NCI-H2107 (cell line): Measurements from ENCODE around the gene CRYGN.

Experiments
- DNase-seq: peaks from one replicate; lab custom pipeline; 2025; lab: John Stamatoyannopoulos, UW

Gene CRYGN

DNA sequence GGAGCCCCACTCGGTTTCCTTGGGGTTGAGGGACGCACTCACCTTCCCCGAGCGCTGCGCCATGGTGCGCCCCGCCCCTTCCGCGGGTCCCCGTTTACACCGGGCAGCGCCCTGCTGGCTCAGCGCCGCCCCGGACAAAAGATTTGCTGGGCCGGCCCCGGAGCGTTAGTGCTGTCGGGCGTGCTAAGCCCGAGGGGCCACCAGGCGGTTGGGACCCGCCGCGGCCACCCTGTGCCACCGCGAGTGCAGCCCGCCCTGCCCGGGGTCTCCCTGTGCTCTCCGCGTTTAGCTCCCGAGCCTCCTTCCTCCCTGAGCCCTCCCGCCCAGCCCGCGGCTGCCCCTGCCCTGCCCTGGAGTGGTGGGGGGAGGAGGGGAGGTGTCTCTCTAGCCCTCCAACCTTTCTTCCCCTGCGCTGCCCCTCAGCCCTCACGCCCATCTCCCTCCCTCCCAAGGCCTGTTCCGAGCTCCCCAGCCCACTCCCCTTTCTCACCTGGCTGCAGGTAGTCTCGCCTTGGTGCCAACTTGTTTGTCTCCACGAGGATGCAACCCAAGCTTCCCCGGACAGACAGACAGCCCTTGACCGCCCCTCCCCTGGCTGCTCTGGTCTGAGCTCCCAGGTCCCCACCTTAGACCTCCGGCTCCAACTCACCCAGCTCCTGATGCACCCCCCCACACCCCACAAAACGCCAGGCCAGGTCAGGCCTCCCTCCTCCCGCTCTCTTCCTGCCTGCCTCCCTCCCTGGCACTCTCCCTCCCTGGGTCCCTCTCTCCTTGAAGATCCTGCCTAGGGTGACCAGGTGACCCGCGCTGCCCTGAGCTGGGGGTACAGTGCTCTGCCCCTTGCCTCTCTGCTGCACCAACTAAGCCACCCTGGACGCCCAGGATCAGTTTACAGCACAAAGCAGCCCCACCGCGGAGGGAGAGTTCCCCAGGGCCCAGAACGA, at the start of gene CRYGN:
CRYGN (minus strand) TSS at position 287 of the 944 bp plus-strand sequence; CDS start at position 63, 224 bp downstream.
- DNase-seq, result no peak

GRCh38 chr7:151489498-151489897, 49.6 kb upstream of the CRYGN start:
- no peak for DNase-seq

DNA sequence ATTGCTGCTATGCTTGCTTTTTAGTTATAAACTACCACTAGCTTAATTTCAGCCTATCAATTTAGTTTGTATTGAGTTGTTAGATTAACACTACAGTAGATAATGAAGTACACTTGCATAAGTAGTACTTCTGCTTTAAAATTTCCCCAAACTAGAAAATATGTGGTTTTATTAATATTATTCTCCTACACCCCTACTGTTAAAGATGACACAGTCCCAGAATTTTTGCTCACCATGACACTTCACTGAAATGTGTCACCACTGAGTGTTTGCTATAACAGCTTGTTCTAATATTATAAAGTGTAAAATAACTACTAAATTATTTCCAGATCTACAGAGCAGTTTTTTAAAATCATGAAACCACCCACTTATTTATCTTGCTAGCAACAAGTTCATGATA, 48.2 kb upstream of the CRYGN start:
- no peak for DNase-seq

- no peak for DNase-seq
Observed at GRCh38 chr7:151487228-151487627, 47.3 kb upstream of the CRYGN start.

- DNase-seq, result no peak
Observed at GRCh38 chr7:151486074-151486473, 46.1 kb upstream of the CRYGN start.

DNA sequence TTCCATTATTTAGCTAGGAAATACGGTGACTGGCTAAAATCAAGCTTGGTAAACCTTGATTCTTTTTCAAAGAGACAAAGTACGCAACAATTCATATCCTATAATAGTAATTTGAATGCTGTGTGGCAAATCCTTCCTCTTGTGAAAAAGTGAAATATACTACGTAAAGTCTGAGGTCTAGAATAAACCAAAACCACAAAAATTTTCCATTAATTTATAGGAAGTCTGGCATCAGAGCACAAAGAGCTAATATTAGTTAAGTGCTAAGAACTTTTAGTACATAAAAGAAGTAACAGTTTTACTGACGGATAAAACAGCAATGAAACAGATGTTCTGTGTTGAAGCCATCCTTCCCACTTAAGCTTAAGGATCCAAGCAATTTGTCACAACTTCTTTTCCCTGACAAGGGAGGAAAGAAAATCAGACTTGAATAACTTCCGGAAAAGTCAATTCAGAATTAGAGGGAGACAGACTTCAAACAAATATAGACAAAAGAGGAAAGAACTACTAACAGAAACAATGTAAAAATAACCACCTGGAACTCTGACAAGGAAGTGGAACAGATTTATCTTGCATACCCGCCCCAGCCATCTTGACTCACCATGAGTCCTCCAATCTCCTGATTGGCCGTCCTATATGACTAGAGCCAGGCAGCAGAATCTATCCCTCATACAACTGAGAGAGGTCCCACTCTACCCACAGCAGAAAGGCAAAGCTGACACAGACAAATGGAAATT, 45.2 kb upstream of the CRYGN start:
- no peak for DNase-seq

DNA sequence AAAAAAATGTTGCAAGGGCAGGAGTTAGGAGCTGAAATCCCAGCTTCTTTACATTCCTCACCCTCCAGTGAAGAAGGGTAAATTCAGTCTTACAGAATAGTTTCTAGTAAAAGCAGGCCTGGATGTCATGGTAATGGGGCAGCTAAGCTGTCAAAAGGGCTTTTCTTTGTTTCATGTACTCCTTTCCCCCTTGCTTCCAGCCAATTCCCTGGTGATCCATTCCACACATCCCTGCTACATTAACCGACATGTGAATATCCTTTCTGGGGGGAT, 43.7 kb upstream of the CRYGN start:
- no peak for DNase-seq

DNA sequence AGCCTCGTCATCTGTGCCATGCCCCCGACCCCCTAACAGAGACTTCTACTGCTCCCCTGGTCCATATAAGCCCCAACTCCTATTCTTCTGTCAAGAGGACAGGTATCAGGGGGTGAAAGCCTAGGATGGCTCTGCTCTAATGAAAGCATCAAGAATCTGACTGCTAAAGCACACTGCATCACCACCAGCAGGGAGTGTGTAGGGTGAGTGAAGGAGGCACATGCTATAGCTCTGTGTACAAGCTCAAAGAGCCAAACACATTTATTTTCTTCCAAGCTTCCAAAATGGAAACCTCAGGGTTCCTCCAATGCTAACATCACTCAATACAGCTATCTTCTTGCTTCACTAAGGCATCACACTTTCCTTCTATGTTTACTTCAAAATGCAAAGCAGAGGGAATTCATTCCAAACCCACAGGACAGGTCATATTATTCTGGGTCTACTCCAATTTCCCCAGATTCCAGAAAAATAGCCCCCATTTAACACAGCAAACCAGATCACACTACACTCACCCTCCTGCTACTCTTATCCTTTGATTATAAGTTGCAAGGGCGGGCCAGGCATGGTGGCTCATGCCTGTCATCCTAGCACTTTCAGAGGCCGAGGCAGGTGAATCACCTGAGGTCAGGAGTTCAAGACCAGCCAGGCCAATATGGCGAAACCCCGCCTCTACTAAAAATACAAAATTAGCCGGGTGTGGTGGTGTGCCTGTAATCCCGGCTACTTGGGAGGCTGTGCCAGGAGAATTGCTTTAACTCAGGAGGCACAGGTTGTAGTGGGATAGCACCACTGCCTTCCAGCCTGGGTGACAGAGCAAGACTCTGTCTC, 43.2 kb upstream of the CRYGN start:
- DNase-seq, result no peak

- DNase-seq, result no peak
Observed at GRCh38 chr7:151481650-151482505, 41.9 kb upstream of the CRYGN start.

GRCh38 chr7:151477867-151478266, 37.9 kb upstream of the CRYGN start:
- DNase-seq, result no peak

- no peak for DNase-seq
Observed at GRCh38 chr7:151472644-151473380, 32.9 kb upstream of the CRYGN start.

GRCh38 chr7:151470711-151471110, 30.8 kb upstream of the CRYGN start:
- DNase-seq, result no peak

GRCh38 chr7:151469281-151469680, 29.3 kb upstream of the CRYGN start:
- no peak for DNase-seq

DNA sequence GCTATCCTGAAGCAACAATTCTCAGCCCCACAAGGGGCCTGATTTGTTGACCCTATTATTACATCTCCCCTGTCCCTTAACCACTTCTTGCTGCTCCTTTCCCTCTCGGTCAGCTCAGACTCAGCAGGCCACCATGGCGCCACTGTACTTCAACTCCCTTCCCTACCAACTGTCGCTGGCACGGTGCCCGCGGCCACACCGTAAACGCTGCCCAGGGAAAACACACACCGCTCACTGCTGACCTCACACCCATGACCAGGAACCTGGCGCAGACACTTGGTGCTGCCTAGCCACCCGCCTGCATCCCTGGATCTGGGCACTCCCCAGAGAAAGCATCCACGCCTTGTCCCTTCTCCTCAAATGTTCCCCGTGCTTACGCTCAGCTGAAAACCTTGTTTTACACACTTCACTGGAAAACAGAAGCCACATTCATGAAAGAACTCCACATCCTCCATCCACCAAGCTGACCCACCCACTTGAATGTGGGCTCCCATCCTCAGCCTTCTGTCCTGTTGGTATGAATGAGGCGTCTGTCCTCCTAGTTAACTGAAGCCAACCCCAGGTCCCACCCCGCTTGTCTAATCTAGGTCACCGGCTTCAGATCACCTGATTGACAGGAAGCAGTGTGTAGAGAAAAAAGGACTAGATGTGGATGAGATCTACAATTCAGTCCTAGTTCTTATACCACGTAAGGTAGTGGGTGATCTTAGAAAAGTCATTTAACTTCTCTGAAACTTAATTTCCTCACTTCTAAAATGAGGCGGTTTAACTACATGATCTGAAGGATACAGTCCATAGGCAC, 28.5 kb upstream of the CRYGN start:
- no peak for DNase-seq

DNA sequence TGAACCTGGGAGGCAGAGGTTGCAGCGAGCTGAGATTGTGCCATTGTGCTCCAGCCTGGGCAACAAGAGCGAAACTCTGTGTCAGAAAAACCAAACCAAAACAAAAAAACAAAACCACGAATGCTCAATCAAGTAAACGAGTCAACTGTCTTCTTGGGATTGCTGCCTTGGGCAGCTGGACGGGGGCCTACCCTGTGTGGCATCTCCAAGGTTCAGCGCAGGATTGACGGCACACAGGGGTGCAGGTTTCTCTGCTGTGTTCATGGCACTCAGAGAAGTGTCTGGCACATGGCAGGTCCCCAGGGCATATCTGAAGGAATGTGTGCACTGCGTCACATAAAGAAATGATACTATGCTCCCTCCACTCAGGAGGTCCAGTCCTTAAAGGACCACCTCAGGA, 25.2 kb upstream of the CRYGN start:
- DNase-seq, result no peak

DNA sequence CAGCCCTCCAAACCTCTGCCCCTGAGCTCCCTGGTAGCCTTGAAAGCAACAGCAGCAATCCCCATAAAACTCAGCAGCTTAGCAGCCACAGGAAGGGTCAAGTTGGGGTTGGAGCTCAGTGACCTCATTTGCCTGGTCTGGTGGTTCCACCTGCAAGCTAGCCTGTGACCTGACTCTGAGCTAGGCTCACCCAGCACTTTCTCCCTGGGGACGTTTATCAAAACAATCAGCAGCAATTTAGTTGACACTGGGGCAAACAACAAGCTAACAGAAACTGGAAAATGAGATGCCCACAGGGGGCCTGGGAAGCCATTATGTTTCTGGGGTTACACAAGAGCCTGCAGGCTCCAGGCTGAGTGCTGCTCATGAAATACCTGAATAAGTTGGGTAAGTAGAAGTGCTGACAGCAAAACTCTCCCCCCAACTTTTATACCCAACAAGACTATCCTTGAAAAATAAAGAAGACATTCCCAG, 22.4 kb upstream of the CRYGN start:
- no peak for DNase-seq

GRCh38 chr7:151461942-151462230, 21.9 kb upstream of the CRYGN start:
- no peak for DNase-seq

DNA sequence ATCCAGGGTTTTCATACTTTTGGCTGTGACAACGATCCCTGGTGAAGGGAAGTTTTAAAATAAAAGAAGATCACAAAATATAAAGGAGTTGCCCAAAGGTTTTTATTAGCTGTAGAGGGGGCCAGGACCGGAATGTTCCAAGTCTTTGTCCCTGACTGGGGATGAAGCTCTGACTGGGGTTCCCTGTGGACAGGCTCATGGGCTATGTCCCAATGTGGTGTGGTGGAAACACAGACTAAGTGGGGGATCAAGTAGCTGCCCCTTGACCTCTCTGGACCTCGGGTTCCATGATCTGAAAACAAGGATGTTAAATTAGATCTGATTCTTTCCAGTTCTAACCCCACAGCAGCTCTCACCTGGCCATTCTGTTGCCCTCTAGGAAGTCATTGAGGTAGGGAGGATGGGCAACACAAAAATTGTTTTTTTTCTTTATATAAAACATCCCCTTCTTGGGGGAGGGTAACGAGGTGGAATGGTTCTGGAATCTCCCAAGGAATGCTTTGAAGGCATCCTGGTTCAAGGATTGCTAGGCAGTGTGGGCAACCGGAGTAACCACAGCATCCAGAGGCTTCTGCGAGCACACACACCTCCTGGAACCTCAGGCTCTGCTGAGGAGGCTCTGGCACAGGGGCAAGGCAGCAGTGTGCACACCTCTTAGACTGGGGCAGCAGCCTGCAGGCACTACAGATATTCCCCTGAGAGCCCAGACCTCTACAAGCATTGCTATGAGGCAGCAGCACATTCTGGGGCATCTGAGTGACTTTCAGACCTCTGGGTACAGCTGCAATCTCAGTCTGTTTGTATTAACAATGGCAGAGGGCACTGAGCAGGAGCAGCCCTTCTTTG, 21.4 kb upstream of the CRYGN start:
- DNase-seq, result no peak

GRCh38 chr7:151460474-151460855, 20.5 kb upstream of the CRYGN start:
- DNase-seq, result no peak
